ENCODE measurements around the gene SRPK3.

- TF ChIP-seq, protein P1, sequence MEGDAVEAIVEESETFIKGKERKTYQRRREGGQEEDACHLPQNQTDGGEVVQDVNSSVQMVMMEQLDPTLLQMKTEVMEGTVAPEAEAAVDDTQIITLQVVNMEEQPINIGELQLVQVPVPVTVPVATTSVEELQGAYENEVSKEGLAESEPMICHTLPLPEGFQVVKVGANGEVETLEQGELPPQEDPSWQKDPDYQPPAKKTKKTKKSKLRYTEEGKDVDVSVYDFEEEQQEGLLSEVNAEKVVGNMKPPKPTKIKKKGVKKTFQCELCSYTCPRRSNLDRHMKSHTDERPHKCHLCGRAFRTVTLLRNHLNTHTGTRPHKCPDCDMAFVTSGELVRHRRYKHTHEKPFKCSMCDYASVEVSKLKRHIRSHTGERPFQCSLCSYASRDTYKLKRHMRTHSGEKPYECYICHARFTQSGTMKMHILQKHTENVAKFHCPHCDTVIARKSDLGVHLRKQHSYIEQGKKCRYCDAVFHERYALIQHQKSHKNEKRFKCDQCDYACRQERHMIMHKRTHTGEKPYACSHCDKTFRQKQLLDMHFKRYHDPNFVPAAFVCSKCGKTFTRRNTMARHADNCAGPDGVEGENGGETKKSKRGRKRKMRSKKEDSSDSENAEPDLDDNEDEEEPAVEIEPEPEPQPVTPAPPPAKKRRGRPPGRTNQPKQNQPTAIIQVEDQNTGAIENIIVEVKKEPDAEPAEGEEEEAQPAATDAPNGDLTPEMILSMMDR (optimal IDR thresholded peaks at IDR 0.05 in 1 of 3, IDR thresholded peaks at IDR 0.05 in 1 of 3, conservative IDR thresholded peaks at IDR 0.05 in 1 of 3; ENCODE audit: extremely low read depth in 1 of 3, insufficient read depth in 2 of 3, low read length in 3 of 3): peak in 1 of 3 experiments; percentile 10
- TF ChIP-seq EZH2 (IDR thresholded peaks at IDR 0.05; ENCODE audit: low read length): no peak
Measured at GRCh38 chrX:153735274-153735673, 45.6 kb upstream of the SRPK3 start.

Data from keratinocyte (primary cell).